HepG2 (cell line): Measurements from ENCODE around the gene WSCD2.

Experiments
- KDM5A ChIP-seq: fragments of 200-600 bp; sonication (generic); IDR thresholded peaks from 2 replicates; pipeline ENCODE4 v1.7.0; 2018; ENCODE audit warnings: antibody characterized with exemption, mild to moderate bottlenecking, low read length, borderline replicate concordance
- MYNN ChIP-seq: sonication (generic); formaldehyde crosslinking; IDR thresholded peaks from 2 replicates; pipeline ENCODE4 v1.4.0; 2020; ENCODE audit warnings: mild to moderate bottlenecking, low read depth, missing genetic modification reagents
- ZNF775 ChIP-seq: sonication (generic); formaldehyde crosslinking; IDR thresholded peaks from 2 replicates; pipeline ENCODE4 v1.4.0; 2020; ENCODE audit warnings: missing genetic modification reagents, mild to moderate bottlenecking, moderate library complexity, borderline replicate concordance
- ZSCAN29 ChIP-seq: sonication (generic); formaldehyde crosslinking; conservative IDR thresholded peaks from 2 replicates; pipeline ENCODE4 v1.4.0; 2020; ENCODE audit warnings: mild to moderate bottlenecking, missing genetic modification reagents
- TF ChIP-seq, protein P1 (sequence below): sonication (generic); formaldehyde crosslinking; IDR thresholded peaks from 2 replicates; pipeline ENCODE4 v1.4.0; 2020; ENCODE audit warnings: missing genetic modification reagents
- TF ChIP-seq, protein P2 (sequence below): sonication (generic); formaldehyde crosslinking; IDR thresholded peaks from 2 replicates; pipeline ENCODE4 v1.5.0; 2020; ENCODE audit warnings: mild to moderate bottlenecking, missing genetic modification reagents, moderate library complexity

DNA sequence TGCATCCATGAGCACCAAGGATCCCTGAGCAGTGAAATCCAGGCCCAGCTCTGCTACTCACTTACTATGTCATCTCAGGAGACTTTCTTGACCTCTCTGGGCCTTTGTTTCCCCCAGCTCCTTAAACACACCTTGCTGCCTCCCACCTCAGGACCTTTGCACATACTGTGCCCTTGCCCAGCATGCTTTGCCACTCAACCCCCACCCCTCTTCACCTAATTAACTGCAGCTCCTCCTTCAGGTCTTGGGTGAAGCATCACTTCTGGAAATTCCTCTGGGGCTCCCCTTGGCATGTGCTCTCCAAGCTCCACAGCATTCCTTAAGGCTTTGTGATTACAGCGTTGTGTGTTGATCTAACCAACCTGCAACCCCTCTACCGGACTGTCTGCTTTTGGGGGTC lies 15.9 kb downstream of the WSCD2 start:
- TF ChIP-seq ZSCAN29 (CRISPR knock-in tag) = no peak
- TF ChIP-seq, protein P1, sequence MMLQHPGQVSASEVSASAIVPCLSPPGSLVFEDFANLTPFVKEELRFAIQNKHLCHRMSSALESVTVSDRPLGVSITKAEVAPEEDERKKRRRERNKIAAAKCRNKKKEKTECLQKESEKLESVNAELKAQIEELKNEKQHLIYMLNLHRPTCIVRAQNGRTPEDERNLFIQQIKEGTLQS (CRISPR knock-in tag) = no peak
- no peak for TF ChIP-seq ZNF775 (CRISPR knock-in tag)
- TF ChIP-seq, protein P2, sequence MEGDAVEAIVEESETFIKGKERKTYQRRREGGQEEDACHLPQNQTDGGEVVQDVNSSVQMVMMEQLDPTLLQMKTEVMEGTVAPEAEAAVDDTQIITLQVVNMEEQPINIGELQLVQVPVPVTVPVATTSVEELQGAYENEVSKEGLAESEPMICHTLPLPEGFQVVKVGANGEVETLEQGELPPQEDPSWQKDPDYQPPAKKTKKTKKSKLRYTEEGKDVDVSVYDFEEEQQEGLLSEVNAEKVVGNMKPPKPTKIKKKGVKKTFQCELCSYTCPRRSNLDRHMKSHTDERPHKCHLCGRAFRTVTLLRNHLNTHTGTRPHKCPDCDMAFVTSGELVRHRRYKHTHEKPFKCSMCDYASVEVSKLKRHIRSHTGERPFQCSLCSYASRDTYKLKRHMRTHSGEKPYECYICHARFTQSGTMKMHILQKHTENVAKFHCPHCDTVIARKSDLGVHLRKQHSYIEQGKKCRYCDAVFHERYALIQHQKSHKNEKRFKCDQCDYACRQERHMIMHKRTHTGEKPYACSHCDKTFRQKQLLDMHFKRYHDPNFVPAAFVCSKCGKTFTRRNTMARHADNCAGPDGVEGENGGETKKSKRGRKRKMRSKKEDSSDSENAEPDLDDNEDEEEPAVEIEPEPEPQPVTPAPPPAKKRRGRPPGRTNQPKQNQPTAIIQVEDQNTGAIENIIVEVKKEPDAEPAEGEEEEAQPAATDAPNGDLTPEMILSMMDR (CRISPR knock-in tag) = no peak
- no peak for TF ChIP-seq MYNN (CRISPR knock-in tag)
- TF ChIP-seq KDM5A = no peak
